WTC11 (cell line): ENCODE data around the gene NAV3. TPM values are rescaled to one million over a fixed set of nuclear protein-coding genes. Genes with fewer than 3 reads are reported as not detected.

ENCODE experiments used
- ATAC-seq: fragments of 200-7000 bp; cut with Tn5 transposase; 2 replicates; pipeline ENCODE4 v1.10.0; 2021; ENCODE audit warnings: mild to moderate bottlenecking, moderate library complexity
- CTCF ChIA-PET: fragments of 300-600 bp; sonication (Branson Sonifier 250); formaldehyde crosslinking; loops from one replicate; lab custom pipeline; 2021; ENCODE audit warnings: antibody characterized with exemption; lab: Charles Lee
- POLR2A ChIA-PET: fragments of 350-600 bp; sonication (Branson Sonifier 250); formaldehyde crosslinking; loops from one replicate; lab custom pipeline; 2021; ENCODE audit warnings: antibody characterized with exemption; lab: Charles Lee
- DNase-seq: peaks from one replicate; pipeline ENCODE4 v3.0.0; 2021; ENCODE audit warnings: low spot score
- H3K27ac Mint-ChIP-seq: 2 replicates; pipeline ENCODE4 v1.8.0; 2021; ENCODE audit warnings: mixed read lengths
- H3K27me3 Mint-ChIP-seq: 2 replicates; pipeline ENCODE4 v1.8.0; 2021; ENCODE audit warnings: low read depth, mild to moderate bottlenecking, moderate library complexity, mixed read lengths
- H3K36me3 Mint-ChIP-seq: 2 replicates; pipeline ENCODE4 v1.8.0; 2021; ENCODE audit warnings: mixed read lengths
- H3K4me1 Mint-ChIP-seq: 2 replicates; pipeline ENCODE4 v1.8.0; 2022; ENCODE audit warnings: mixed read lengths
- H3K4me3 Mint-ChIP-seq: 2 replicates; pipeline ENCODE4 v1.8.0; 2021; ENCODE audit warnings: mild to moderate bottlenecking, moderate library complexity, mixed read lengths
- H3K9me3 Mint-ChIP-seq: 2 replicates; pipeline ENCODE4 v1.8.0; 2021; ENCODE audit warnings: mixed read lengths
- ATF3 ChIP-seq: sonication (generic); formaldehyde crosslinking; conservative IDR thresholded peaks from 2 replicates; pipeline ENCODE4 v1.8.1; 2022; ENCODE audit warnings: mild to moderate bottlenecking, missing genetic modification reagents
- ERG ChIP-seq: fragments of 250-450 bp; sonication (Bioruptor Pico); IDR thresholded peaks from 2 replicates; pipeline ENCODE4 v1.8.0; 2021; ENCODE audit warnings: mild to moderate bottlenecking
- FOXP1 ChIP-seq: sonication (generic); formaldehyde crosslinking; IDR thresholded peaks from 2 replicates; pipeline ENCODE4 v1.8.0; 2022; ENCODE audit warnings: missing genetic modification reagents, mild to moderate bottlenecking, moderate library complexity, borderline replicate concordance
- GABPB1 ChIP-seq: sonication (generic); formaldehyde crosslinking; IDR thresholded peaks from 2 replicates; pipeline ENCODE4 v1.8.1; 2023; ENCODE audit warnings: mild to moderate bottlenecking, missing genetic modification reagents
- HMGA2 ChIP-seq: fragments of 250-450 bp; sonication (Bioruptor Pico); IDR thresholded peaks from 2 replicates; pipeline ENCODE4 v1.4.0; 2021; ENCODE audit warnings: mild to moderate bottlenecking, moderate library complexity
- HMGXB4 ChIP-seq: sonication (generic); formaldehyde crosslinking; IDR thresholded peaks from 2 replicates; pipeline ENCODE4 v1.8.1; 2023; ENCODE audit warnings: mild to moderate bottlenecking, moderate library complexity, missing genetic modification reagents
- JAZF1 ChIP-seq: fragments of 250-450 bp; sonication (Bioruptor Pico); IDR thresholded peaks from 2 replicates; pipeline ENCODE4 v1.9.0; 2021; ENCODE audit warnings: moderate library complexity, mild to moderate bottlenecking, inconsistent platforms
- KAT7 ChIP-seq: sonication (generic); formaldehyde crosslinking; IDR thresholded peaks from 2 replicates; pipeline ENCODE4 v1.8.1; 2023; ENCODE audit warnings: missing genetic modification reagents, mild to moderate bottlenecking, borderline replicate concordance
- NFYB ChIP-seq: sonication (generic); formaldehyde crosslinking; conservative IDR thresholded peaks from 2 replicates; pipeline ENCODE4 v1.8.0; 2022; ENCODE audit warnings: low read depth, missing genetic modification reagents
- NR1H2 ChIP-seq: sonication (generic); formaldehyde crosslinking; IDR thresholded peaks from 2 replicates; pipeline ENCODE4 v1.9.0; 2021; ENCODE audit warnings: mild to moderate bottlenecking, moderate library complexity, missing genetic modification reagents
- NR3C1 ChIP-seq: sonication (generic); formaldehyde crosslinking; conservative IDR thresholded peaks from 2 replicates; pipeline ENCODE4 v1.8.1; 2023; ENCODE audit warnings: low read depth, mild to moderate bottlenecking, missing genetic modification reagents
- PRDM15 ChIP-seq: sonication (generic); formaldehyde crosslinking; IDR thresholded peaks from 2 replicates; pipeline ENCODE4 v1.8.0; 2022; ENCODE audit warnings: missing genetic modification reagents
- SMAD4 ChIP-seq: sonication (generic); formaldehyde crosslinking; IDR thresholded peaks from 2 replicates; pipeline ENCODE4 v1.8.0; 2022; ENCODE audit warnings: mild to moderate bottlenecking, missing genetic modification reagents
- ZNF317 ChIP-seq: sonication (generic); formaldehyde crosslinking; IDR thresholded peaks from 2 replicates; pipeline ENCODE4 v1.8.1; 2023; ENCODE audit warnings: low read depth, mild to moderate bottlenecking, moderate library complexity, missing genetic modification reagents, borderline replicate concordance
- ZNF532 ChIP-seq: fragments of 250-450 bp; sonication (Bioruptor Pico); IDR thresholded peaks from 2 replicates; pipeline ENCODE4 v1.9.0; 2021; ENCODE audit warnings: mild to moderate bottlenecking, borderline replicate concordance
- ZNF671 ChIP-seq: fragments of 250-450 bp; sonication (Bioruptor Pico); IDR thresholded peaks from 2 replicates; pipeline ENCODE4 v1.8.0; 2021; ENCODE audit warnings: mild to moderate bottlenecking
- total RNA-seq: library from RNA; stranded (reverse); gene quantifications from 3 replicates; pipeline ENCODE4 v1.2.3, GENCODE V29; 2021
- TF ChIP-seq, protein P1 (sequence below): sonication (generic); formaldehyde crosslinking; IDR thresholded peaks from 2 replicates; pipeline ENCODE4 v1.8.0; 2023; ENCODE audit warnings: missing genetic modification reagents
- TF ChIP-seq, protein P2 (sequence below): sonication (generic); formaldehyde crosslinking; IDR thresholded peaks from 2 replicates; pipeline ENCODE4 v1.8.1; 2022; ENCODE audit warnings: mild to moderate bottlenecking, missing genetic modification reagents, moderate library complexity, borderline replicate concordance

Gene NAV3
- total RNA-seq, 1 experiment from 2014 or later: 3.3 TPM

DNA sequence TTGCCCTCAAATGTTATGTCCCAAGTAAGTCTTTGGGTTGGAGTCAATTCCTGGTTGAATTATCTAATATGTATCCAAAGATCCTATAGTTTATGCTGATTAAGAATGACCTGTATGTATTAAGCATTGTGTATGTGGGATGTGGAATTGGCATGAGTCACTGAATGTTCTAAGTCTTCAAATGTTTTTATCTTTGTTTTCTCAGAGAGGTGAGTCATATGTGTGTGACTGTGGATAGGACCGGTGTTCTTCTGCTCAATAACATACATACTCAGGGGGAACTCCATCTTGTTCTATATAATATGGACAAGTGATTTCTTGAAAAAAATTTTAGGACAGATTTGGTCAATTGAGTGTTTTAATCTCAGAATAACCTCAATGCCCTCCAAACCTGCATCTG lies 57.9 kb downstream of the NAV3 start (continued):
- TF ChIP-seq ZNF532 (CRISPR knock-in tag) (no peak), HMGXB4 (CRISPR knock-in tag) (no peak), ATF3 (CRISPR knock-in tag) (no peak), KAT7 (CRISPR knock-in tag) (no peak), FOXP1 (CRISPR knock-in tag) (no peak), ZNF317 (CRISPR knock-in tag) (no peak)

GRCh38 chr12:77891518-77892147 lies 60.9 kb downstream of the NAV3 start:
- H3K27ac Mint-ChIP-seq: no peak overlapping the region
- H3K4me1 Mint-ChIP-seq: peaks cover 17% of the 10 kb centered on the region
- TF ChIP-seq ZNF317 (CRISPR knock-in tag) (no peak), NR1H2 (CRISPR knock-in tag) (no peak), GABPB1 (no peak), ZNF671 (CRISPR knock-in tag) (no peak), NFYB (CRISPR knock-in tag) (no peak)
- TF ChIP-seq, protein P1, sequence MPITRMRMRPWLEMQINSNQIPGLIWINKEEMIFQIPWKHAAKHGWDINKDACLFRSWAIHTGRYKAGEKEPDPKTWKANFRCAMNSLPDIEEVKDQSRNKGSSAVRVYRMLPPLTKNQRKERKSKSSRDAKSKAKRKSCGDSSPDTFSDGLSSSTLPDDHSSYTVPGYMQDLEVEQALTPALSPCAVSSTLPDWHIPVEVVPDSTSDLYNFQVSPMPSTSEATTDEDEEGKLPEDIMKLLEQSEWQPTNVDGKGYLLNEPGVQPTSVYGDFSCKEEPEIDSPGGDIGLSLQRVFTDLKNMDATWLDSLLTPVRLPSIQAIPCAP (CRISPR knock-in tag): no peak
- TF ChIP-seq, protein P2, sequence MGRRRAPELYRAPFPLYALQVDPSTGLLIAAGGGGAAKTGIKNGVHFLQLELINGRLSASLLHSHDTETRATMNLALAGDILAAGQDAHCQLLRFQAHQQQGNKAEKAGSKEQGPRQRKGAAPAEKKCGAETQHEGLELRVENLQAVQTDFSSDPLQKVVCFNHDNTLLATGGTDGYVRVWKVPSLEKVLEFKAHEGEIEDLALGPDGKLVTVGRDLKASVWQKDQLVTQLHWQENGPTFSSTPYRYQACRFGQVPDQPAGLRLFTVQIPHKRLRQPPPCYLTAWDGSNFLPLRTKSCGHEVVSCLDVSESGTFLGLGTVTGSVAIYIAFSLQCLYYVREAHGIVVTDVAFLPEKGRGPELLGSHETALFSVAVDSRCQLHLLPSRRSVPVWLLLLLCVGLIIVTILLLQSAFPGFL (CRISPR knock-in tag): no peak
- TF ChIP-seq, all 79 proteins: peak for 0
- no peaks in the 10 kb centered on the region for H3K27me3 Mint-ChIP-seq
- no peak for DNase-seq
- no peaks in the 10 kb centered on the region for H3K36me3 Mint-ChIP-seq
- H3K9me3 Mint-ChIP-seq: peaks cover 5% of the 10 kb centered on the region; the same call in 1 of the 2 replicates
- no peak overlapping the region for H3K4me3 Mint-ChIP-seq
- ChIA-PET CTCF (no interaction called here), POLR2A (no interaction called here)
- ATAC-seq: no peak

DNA sequence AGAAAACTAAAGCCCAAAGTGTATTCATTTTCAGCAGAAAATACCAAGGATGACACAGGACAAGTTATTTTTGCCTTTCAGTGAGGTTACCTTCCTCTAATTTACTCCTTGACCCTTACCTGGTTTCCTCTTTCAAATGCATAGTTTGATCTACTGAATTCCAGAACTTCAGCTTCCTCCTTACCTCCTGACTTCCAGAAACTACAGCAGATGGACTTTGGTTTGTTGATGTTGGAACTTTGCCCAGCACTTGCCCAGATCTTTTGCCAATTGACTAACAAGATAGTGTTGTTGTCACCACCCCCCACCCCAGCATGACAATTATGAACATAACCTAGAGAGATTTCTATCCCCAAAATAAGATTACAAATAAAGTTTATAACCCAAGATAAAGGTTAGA lies 63.2 kb downstream of the NAV3 start:
- CTCF ChIA-PET: interaction anchor here (2.8 kb wide), 1 partner anchor 31 kb away, joined by 16 read pairs; no protein-coding TSS in a partner anchor
- Mint-ChIP-seq H3K27ac (peak overlapping the region; percentile 70), H3K36me3 (no peaks in the 10 kb centered on the region), H3K4me1 (peaks cover 17% of the 10 kb centered on the region), H3K9me3 (peaks cover under 1% of the 10 kb centered on the region; the same call in 1 of the 2 replicates), H3K4me3 (no peak overlapping the region; the same call in 1 of the 2 replicates), H3K27me3 (no peaks in the 10 kb centered on the region)
- ATAC-seq: peak; percentile 50
- POLR2A ChIA-PET: no interaction called here
- DNase-seq: no peak
- TF ChIP-seq ERG (CRISPR knock-in tag) (no peak), PRDM15 (no peak), SMAD4 (CRISPR knock-in tag) (no peak), HMGA2 (CRISPR knock-in tag) (no peak), NR3C1 (CRISPR knock-in tag) (no peak), JAZF1 (CRISPR knock-in tag) (no peak)
